Lung (tissue), 12 donors: ENCODE measurements around the gene PAX2. TPM values are rescaled to one million over a fixed set of nuclear protein-coding genes. Genes with fewer than 3 reads are reported as not detected.

Source experiments
- ATAC-seq: fragments of 200-7000 bp; cut with Tn5 transposase; one replicate; pipeline ENCODE4 v1.9.1; 2020; ENCODE audit warnings: moderate number of reproducible peaks; ENCODE audit not compliant: insufficient read depth, low FRiP score
- DNase-seq, 3 donors: peaks; one replicate each; pipeline ENCODE4 v3.0.0-alpha.2; 2013 to 2017
- H3K27ac ChIP-seq, 2 donors: one replicate each; pipeline ENCODE4 v1.5.1; 2013; ENCODE audit warnings: mild to moderate bottlenecking in 2 of 2, moderate library complexity in 2 of 2, control low read depth in 1 of 2, inconsistent platforms in 1 of 2, low read depth in 1 of 2, low read length in 1 of 2
- H3K27me3 ChIP-seq, 3 donors: one replicate each; pipeline ENCODE4 v1.5.1; 2013; ENCODE audit warnings: low read length in 2 of 3; ENCODE audit not compliant: control insufficient read depth in 3 of 3, insufficient read depth in 3 of 3
- H3K36me3 ChIP-seq, 4 donors: one replicate each; pipeline ENCODE4 v1.5.1; 2013; ENCODE audit warnings: low read length in 4 of 4, mild to moderate bottlenecking in 1 of 4, moderate library complexity in 1 of 4; ENCODE audit not compliant: control insufficient read depth in 4 of 4, insufficient read depth in 4 of 4
- H3K4me1 ChIP-seq, 5 donors: one replicate each; pipeline ENCODE4 v1.5.1; 2013; ENCODE audit warnings: low read length in 5 of 5, mild to moderate bottlenecking in 2 of 5, moderate library complexity in 1 of 5; ENCODE audit not compliant: control insufficient read depth in 5 of 5, insufficient read depth in 5 of 5
- H3K4me3 ChIP-seq: one replicate; pipeline ENCODE4 v1.5.1; 2013; ENCODE audit warnings: mild to moderate bottlenecking, control low read depth, moderate library complexity
- H3K9ac ChIP-seq, 2 donors: one replicate each; pipeline ENCODE4 v1.5.1; 2013; ENCODE audit warnings: low read length in 2 of 2, control low read depth in 1 of 2; ENCODE audit not compliant: insufficient read depth in 1 of 2
- H3K9me3 ChIP-seq, 4 donors: one replicate each; pipeline ENCODE4 v1.5.1; 2013; ENCODE audit warnings: low read length in 3 of 4, mild to moderate bottlenecking in 1 of 4, moderate library complexity in 1 of 4; ENCODE audit not compliant: control insufficient read depth in 4 of 4, insufficient read depth in 3 of 4
- CTCF ChIP-seq: IDR thresholded peaks from 2 replicates; pipeline ENCODE4 v1.5.1; 2012; ENCODE audit warnings: mild to moderate bottlenecking; ENCODE audit errors: control extremely low read depth, extremely low read depth
- WGBS, 2 donors: extraction: QIAGEN DNeasy Blood & Tissue Kit; methylation state at CpG; one replicate each; pipeline ENCODE4 v1.1.7; 2013; 5-methylcytosine and 5-hydroxymethylcytosine counted together
- polyA plus RNA-seq, 2 donors: library from polyadenylated mRNA; stranded (reverse); fragments of 200-250 nt; gene quantifications; one replicate each; pipeline ENCODE4 v1.2.1, GENCODE V29; 2013
- total RNA-seq, 2 donors: library from RNA; depleted of rRNA in 1 of 2; stranded (reverse); fragments of >200 nt in 1 of 2; gene quantifications; one replicate each; pipeline ENCODE4 v1.2.1, GENCODE V29; 2014 to 2021
- donor health status: control.
- donor health status: control.
- donor health status: Bipolar disorder and iron deficiency.
- donor health status: healthy.
- donor health status: DM: yes; HTN: yes; CAD: no.

The PAX2 gene
- total and polyA plus RNA-seq, 4 donors: not detected

- no peak for ATAC-seq
- H3K9me3 ChIP-seq: peaks cover 0 to 8% (median 0%) of the 10 kb centered on the region in 4 donors
Measured at GRCh38 chr10:100828738-100829096, 83.3 kb downstream of the PAX2 start.

GRCh38 chr10:100829097-100829870, 83.9 kb downstream of the PAX2 start:
- WGBS, 2 donors: 5 to 6% methylated on average over 58 of the region's 58 CpGs

More at GRCh38 chr10:100828738-100829096, 83.3 kb downstream of the PAX2 start:
- Histone ChIP-seq H3K4me1 (peaks cover 0 to 25% (median 19%) of the 10 kb centered on the region in 5 donors), H3K9ac (no peak overlapping the region), H3K27me3 (peaks cover 22 to 93% (median 77%) of the 10 kb centered on the region in 3 donors), H3K27ac (no peak overlapping the region), H3K4me3 (no peak overlapping the region), H3K36me3 (no peaks in the 10 kb centered on the region)
- WGBS, 2 donors: 1% methylated on average over 20 of the region's 20 CpGs
- no peak for TF ChIP-seq CTCF
- DNase-seq: peak in 1 of 3 donors; percentile 10

GRCh38 chr10:100829933-100830727, 84.7 kb downstream of the PAX2 start:
- ATAC-seq (no peak), DNase-seq (no peak)
- Histone ChIP-seq H3K36me3 (no peaks in the 10 kb centered on the region), H3K27me3 (peaks cover 17 to 93% (median 65%) of the 10 kb centered on the region in 3 donors), H3K4me1 (peaks cover 0 to 25% (median 19%) of the 10 kb centered on the region in 5 donors), H3K27ac (no peak overlapping the region), H3K9me3 (peaks cover 0 to 8% (median 0%) of the 10 kb centered on the region in 4 donors), H3K9ac (no peak overlapping the region), H3K4me3 (no peak overlapping the region)
- no peak for TF ChIP-seq CTCF
- 7 to 9% methylated on average over 44 of the region's 44 CpGs for WGBS, 2 donors

More at GRCh38 chr10:100829097-100829870, 83.9 kb downstream of the PAX2 start:
- H3K4me1 ChIP-seq: peaks cover 0 to 25% (median 19%) of the 10 kb centered on the region in 5 donors
- H3K27me3 ChIP-seq: peaks cover 22 to 93% (median 73%) of the 10 kb centered on the region in 3 donors
- no peak overlapping the region for H3K9ac ChIP-seq
- H3K36me3 ChIP-seq: no peaks in the 10 kb centered on the region
- H3K9me3 ChIP-seq: peaks cover 0 to 8% (median 0%) of the 10 kb centered on the region in 4 donors
- TF ChIP-seq CTCF: no peak
- no peak overlapping the region for H3K27ac ChIP-seq
- ATAC-seq (no peak), DNase-seq (peak; percentile 22 to 24 (median 23))
- H3K4me3 ChIP-seq: no peak overlapping the region
